ENCODE measurements around the gene UBE2N.
"Not testable (repeated sequence)": the region's sequence is repeated elsewhere in the genome, so short reads cannot be mapped to it uniquely, and the experiment has no call there.

The UBE2N gene

GRCh38 chr12:93441081-93441616, 598 bp downstream of the UBE2N start:
- Histone ChIP-seq H3K4me3 (ENCODE audit: low read depth, low read length) (peak overlapping the region; percentile 97), H3K4me1 (no peaks in the 10 kb centered on the region; the same call in 1 of the 2 replicates), H3K27me3 (no peaks in the 10 kb centered on the region), H3K36me3 (peaks cover 10% of the 10 kb centered on the region), H3K9me3 (no peaks in the 10 kb centered on the region)
- no peak for DNase-seq
- no peak for TF ChIP-seq CTCF (IDR thresholded peaks at IDR 0.05; ENCODE audit: low read depth, low read length)

GRCh38 chr12:93440043-93440835, 1.5 kb downstream of the UBE2N start:
- peak overlapping the region; percentile 97 for H3K4me3 ChIP-seq (ENCODE audit: low read depth, low read length)
- DNase-seq, result no peak
- no peaks in the 10 kb centered on the region; the same call in 1 of the 2 replicates for H3K4me1 ChIP-seq
- no peaks in the 10 kb centered on the region for H3K27me3 ChIP-seq
- H3K36me3 ChIP-seq, result peaks cover 11% of the 10 kb centered on the region
- no peak for TF ChIP-seq CTCF (IDR thresholded peaks at IDR 0.05; ENCODE audit: low read depth, low read length)
- H3K9me3 ChIP-seq, result no peaks in the 10 kb centered on the region

- TF ChIP-seq CTCF (IDR thresholded peaks at IDR 0.05; ENCODE audit: low read depth, low read length), result no peak
- H3K27me3 ChIP-seq, result no peaks in the 10 kb centered on the region
- peaks cover 11% of the 10 kb centered on the region for H3K36me3 ChIP-seq
- no peak for DNase-seq
- no peaks in the 10 kb centered on the region; the same call in 1 of the 2 replicates for H3K4me1 ChIP-seq
- H3K9me3 ChIP-seq, result no peaks in the 10 kb centered on the region
- H3K4me3 ChIP-seq (ENCODE audit: low read depth, low read length), result no peak overlapping the region
Measured at GRCh38 chr12:93438266-93439050, 3.3 kb downstream of the UBE2N start.

GRCh38 chr12:93434256-93434865, 7.4 kb downstream of the UBE2N start:
- Histone ChIP-seq H3K4me1 (no peaks in the 10 kb centered on the region; the same call in 1 of the 2 replicates), H3K4me3 (ENCODE audit: low read depth, low read length) (no peak overlapping the region), H3K9me3 (no peaks in the 10 kb centered on the region), H3K27me3 (no peaks in the 10 kb centered on the region), H3K36me3 (peaks cover 3% of the 10 kb centered on the region; the same call in 1 of the 2 replicates)
- no peak for DNase-seq
- TF ChIP-seq CTCF (IDR thresholded peaks at IDR 0.05; ENCODE audit: low read depth, low read length), result no peak

- H3K27me3 ChIP-seq; DNase-seq; H3K9me3 ChIP-seq; H3K36me3 ChIP-seq; H3K4me3 ChIP-seq (ENCODE audit: low read depth, low read length); H3K4me1 ChIP-seq: not testable (repeated sequence)
Measured at GRCh38 chr12:93432031-93432430, 9.7 kb downstream of the UBE2N start.

GRCh38 chr12:93430280-93430679, 11.5 kb downstream of the UBE2N start:
- TF ChIP-seq CTCF (IDR thresholded peaks at IDR 0.05; ENCODE audit: low read depth, low read length), result no peak
- no peak for DNase-seq
- no peaks in the 10 kb centered on the region; the same call in 1 of the 2 replicates for H3K36me3 ChIP-seq
- peaks cover 4% of the 10 kb centered on the region for H3K4me1 ChIP-seq
- no peak overlapping the region for H3K4me3 ChIP-seq (ENCODE audit: low read depth, low read length)
- no peaks in the 10 kb centered on the region for H3K27me3 ChIP-seq
- no peaks in the 10 kb centered on the region for H3K9me3 ChIP-seq

Data from BE2C (cell line).